ENCODE data around the gene JPH4.

JPH4 gene

GRCh38 chr14:23522643-23523198, 55.9 kb downstream of the JPH4 start:
- DNase-seq: no peak

- DNase-seq: no peak
Measured at GRCh38 chr14:23521785-23522640, 56.6 kb downstream of the JPH4 start.

- no peak for DNase-seq
Measured at GRCh38 chr14:23520899-23521533, 57.6 kb downstream of the JPH4 start.

- no peak for DNase-seq
Measured at GRCh38 chr14:23518709-23519108, 59.9 kb downstream of the JPH4 start.
